Measurements from ENCODE around the gene FBL. TPM values are rescaled to one million over a fixed set of nuclear protein-coding genes. Genes with fewer than 3 reads are reported as not detected.

The FBL gene
- total and polyA plus RNA-seq, 10 of the 15 experiments (the other 5 are each of a cell fraction or from before 2014, with no cell fraction given) = 156 to 1,083 (median 478) TPM

- Histone ChIP-seq H3K9me3 (replicated peaks; ENCODE audit: control insufficient read depth, insufficient read depth, low read length) (no peaks in the 10 kb centered on the region), H2AFZ (ENCODE audit: control insufficient read depth, low read depth, low read length) (no peak overlapping the region), H3K36me3 (ENCODE audit: control insufficient read depth in 2 of 2, insufficient read depth in 2 of 2, low read length in 1 of 2) (peaks cover 6 to 19% of the 10 kb centered on the region in 2 experiments), H3K27me3 (replicated peaks in 1 of 2; ENCODE audit: control insufficient read depth in 2 of 2, insufficient read depth in 2 of 2, low read length in 1 of 2) (no peaks in the 10 kb centered on the region), H3K27ac (ENCODE audit: control insufficient read depth, insufficient read depth) (peak overlapping the region; percentile 81), H3K9ac (ENCODE audit: control insufficient read depth, insufficient read depth, low read length) (peak overlapping the region; percentile 96), H3K4me3 (peak overlapping the region; percentile 70), H3K4me2 (ENCODE audit: control insufficient read depth, insufficient read depth) (peak overlapping the region; percentile 91), H3K79me2 (ENCODE audit: control insufficient read depth, insufficient read depth, low read length) (peaks cover 73% of the 10 kb centered on the region), H4K20me1 (ENCODE audit: control insufficient read depth, insufficient read depth) (no peaks in the 10 kb centered on the region; the same call in 1 of the 2 replicates), H3K4me1 (ENCODE audit: control insufficient read depth, insufficient read depth, low read length) (peaks cover 15% of the 10 kb centered on the region)
- ATAC-seq = peak; percentile 36
- 5% methylated on average over 4 of the region's 4 CpGs for WGBS (ENCODE audit: insufficient coverage, insufficient replicate concordance, low lambda C conversion rate, missing lambda C conversion rate)
- DNase-seq (ENCODE audit: low read depth, low spot score) = no peak
- POLR2A ChIA-PET = interaction anchor here (1.1 to 5.1 kb wide), 9 partner anchors 8 to 168 kb away, joined by 3 to 34 read pairs (median 10); partner anchors contain the start of genes DYRK1B and PSMC4
- in situ Hi-C loops (cut with MboI) = loop anchor here (5.0 kb wide), 2 partner anchors 52 to 297 kb away; no protein-coding TSS in a partner anchor
- RAD21 ChIA-PET (ENCODE audit: unreplicated experiment) = interaction anchor here (0.6 to 8.0 kb wide), 27 partner anchors 10 to 416 kb away, joined by 3 to 271 read pairs (median 4); partner anchors contain the start of genes DYRK1B, LEUTX and PSMC4
- peak; percentile 64 for FAIRE-seq
- BruUV-seq (replicated peaks) = no TSS peak
- intact Hi-C loops (cut with micrococcal nuclease; ENCODE audit: unreplicated experiment) = loop anchor here (1.0 to 2.0 kb wide), 3 partner anchors 51 to 170 kb away; no protein-coding TSS in a partner anchor
- TF ChIP-seq FOXM1 (IDR thresholded peaks at IDR 0.05; ENCODE audit: low read depth, low read length) (no peak), CTCF (IDR thresholded peaks at IDR 0.05 in 2 of 3, conservative IDR thresholded peaks at IDR 0.05 in 1 of 3; ENCODE audit: control insufficient read depth in 2 of 3, extremely low read depth in 1 of 3, insufficient read depth in 1 of 3, low read depth in 3 of 3, low read length in 3 of 3) (peak; percentile 68 to 74 (median 68)), RAD21 (IDR thresholded peaks at IDR 0.05; ENCODE audit: insufficient read depth, low read depth, low read length) (peak; percentile 72), TBL1XR1 (IDR thresholded peaks at IDR 0.05; ENCODE audit: low read depth, low read length) (no peak), ZNF687 (IDR thresholded peaks at IDR 0.05) (no peak), NR2F1 (conservative IDR thresholded peaks at IDR 0.05) (no peak), RCOR1 (conservative IDR thresholded peaks at IDR 0.05; ENCODE audit: low read depth, low read length) (no peak), MEF2A (IDR thresholded peaks at IDR 0.05; ENCODE audit: insufficient read depth, low read depth, low read length) (no peak), SMC3 (IDR thresholded peaks at IDR 0.05; ENCODE audit: borderline replicate concordance, low read length) (peak; percentile 52; the same call in 1 of the 2 replicates), IKZF1 (conservative IDR thresholded peaks at IDR 0.05) (0 out of 2 replicates have a peak, but pooled peaks have one; percentile 31)
- SMC1A ChIA-PET (ENCODE audit: uncharacterized antibody, unreplicated experiment) = interaction anchor here (0.6 to 8.8 kb wide), 32 partner anchors 8 to 302 kb away, joined by 3 to 309 read pairs (median 5); partner anchors contain the start of genes DYRK1B and PSMC4
- CTCF ChIA-PET = interaction anchor here (0.6 to 9.1 kb wide), 42 partner anchors 8 to 515 kb away, joined by 3 to 466 read pairs (median 6); partner anchors contain the start of genes DYRK1B, EID2, LEUTX and PSMC4
Measured at GRCh38 chr19:39843919-39844793, 2.0 kb downstream of the FBL start.

Measured in GM12878 (cell line).